HEK293T (cell line): ENCODE results near the gene LHCGR.

ENCODE experiments used
- ARNT ChIP-seq: fragments of 450-650 bp; IDR thresholded peaks from 2 replicates; pipeline ENCODE4 v1.6.1; 2017; ENCODE audit warnings: mild to moderate bottlenecking
- FOXA1 ChIP-seq: fragments of 450-650 bp; IDR thresholded peaks from 2 replicates; pipeline ENCODE4 v1.6.1; 2016; ENCODE audit warnings: mild to moderate bottlenecking

GRCh38 chr2:48792030-48792429, 36.5 kb upstream of the LHCGR start:
- TF ChIP-seq FOXA1 (no peak), ARNT (no peak)
